Endodermal cell (in vitro differentiated cells): Measurements from ENCODE around the gene SLC2A11. TPM values are rescaled to one million over a fixed set of nuclear protein-coding genes. Genes with fewer than 3 reads are reported as not detected.

Source experiments
- DNase-seq: peaks from one replicate; pipeline ENCODE4 v3.0.0-alpha.2; 2017
- H3K27ac ChIP-seq: 2 replicates; pipeline ENCODE4 v1.5.1; 2013; ENCODE audit warnings: mild to moderate bottlenecking, low read depth, low read length, moderate library complexity
- H3K27me3 ChIP-seq: 2 replicates; pipeline ENCODE4 v1.6.1; 2013; ENCODE audit warnings: mild to moderate bottlenecking, low read length, moderate library complexity; ENCODE audit not compliant: insufficient read depth, control insufficient read depth, poor library complexity, severe bottlenecking
- H3K36me3 ChIP-seq: 2 replicates; pipeline ENCODE4 v1.7.0; 2013; ENCODE audit warnings: mild to moderate bottlenecking, low read length, moderate library complexity; ENCODE audit not compliant: control insufficient read depth, insufficient read depth
- H3K4me1 ChIP-seq: one replicate; pipeline ENCODE4 v1.7.0; 2013; ENCODE audit warnings: low read length; ENCODE audit not compliant: control insufficient read depth, insufficient read depth
- H3K4me3 ChIP-seq: 2 replicates; pipeline ENCODE4 v1.5.1; 2013; ENCODE audit warnings: mild to moderate bottlenecking, low read length, moderate library complexity
- H3K9ac ChIP-seq: 2 replicates; pipeline ENCODE4 v1.6.1; 2013; ENCODE audit warnings: mild to moderate bottlenecking, low read length, moderate library complexity; ENCODE audit not compliant: poor library complexity, severe bottlenecking; ENCODE audit errors: extremely low read depth
- H3K9me3 ChIP-seq: 2 replicates; pipeline ENCODE4 v1.6.1; 2013; ENCODE audit warnings: mild to moderate bottlenecking, low read length, moderate library complexity; ENCODE audit not compliant: control insufficient read depth
- H3K27ac Mint-ChIP-seq: 2 replicates; pipeline ENCODE4 v1.8.0; 2020; ENCODE audit warnings: mixed read lengths
- H3K27me3 Mint-ChIP-seq: 2 replicates; pipeline ENCODE4 v1.8.0; 2021; ENCODE audit warnings: mild to moderate bottlenecking, mixed read lengths; ENCODE audit not compliant: insufficient read depth
- H3K36me3 Mint-ChIP-seq: 2 replicates; pipeline ENCODE4 v1.8.0; 2020; ENCODE audit warnings: low read depth, mixed read lengths
- H3K4me1 Mint-ChIP-seq: 2 replicates; pipeline ENCODE4 v1.8.0; 2020; ENCODE audit warnings: mixed read lengths
- H3K4me3 Mint-ChIP-seq: 2 replicates; pipeline ENCODE4 v1.8.0; 2020; ENCODE audit warnings: mild to moderate bottlenecking, moderate library complexity, mixed read lengths
- H3K9me3 Mint-ChIP-seq: 2 replicates; pipeline ENCODE4 v1.8.0; 2020; ENCODE audit warnings: mild to moderate bottlenecking, mixed read lengths
- CTCF ChIP-seq: fragments of 200-600 bp; sonication (generic); conservative IDR thresholded peaks from 2 replicates; pipeline ENCODE4 v1.5.0; 2021; ENCODE audit warnings: antibody characterized with exemption, mild to moderate bottlenecking
- WGBS, 2 experiments: methylation state at CpG; one replicate each; pipeline versions ENCODE4 v1.1.5 to v1.1.7; 2013; ENCODE audit warnings: missing lambda C conversion rate in 2 of 2, mixed read lengths in 1 of 2; ENCODE audit not compliant: insufficient coverage in 1 of 2, insufficient read length in 1 of 2; 5-methylcytosine and 5-hydroxymethylcytosine counted together
- total RNA-seq, 2 donors: library from RNA; stranded (reverse); fragmentation: NEBNext Ultra II Directional in 1 of 2; extraction: Animal tissue kit (Norgen Biotek cat#: 25700) in 1 of 2; gene quantifications; 2 replicates in 1 of 2; 3 replicates in 1 of 2; pipeline ENCODE4 v1.2.1, GENCODE V29; 2021

Gene SLC2A11
- total RNA-seq, 2 donors from 2014 or later = 13.1 to 14.8 TPM

- Mint-ChIP-seq H3K9me3 (peaks cover 23% of the 10 kb centered on the region), H3K27ac (no peak overlapping the region), H3K4me1 (peaks cover 3% of the 10 kb centered on the region), H3K27me3 (no peaks in the 10 kb centered on the region), H3K4me3 (no peak overlapping the region), H3K36me3 (peaks cover 45% of the 10 kb centered on the region)
- H3K36me3 ChIP-seq = peaks cover 14% of the 10 kb centered on the region
- DNase-seq = no peak
- 92 to 100% methylated on average over 3 to 4 of the region's 4 CpGs for WGBS, 2 experiments
- no peak overlapping the region for H3K27ac ChIP-seq
- peaks cover 30% of the 10 kb centered on the region for H3K9me3 ChIP-seq
- H3K27me3 ChIP-seq = no peaks in the 10 kb centered on the region
- no peaks in the 10 kb centered on the region for H3K4me1 ChIP-seq
- H3K9ac ChIP-seq = no peak overlapping the region
- TF ChIP-seq CTCF = no peak
- H3K4me3 ChIP-seq = no peak overlapping the region
Measured at GRCh38 chr22:23901600-23901999, 43.9 kb downstream of the SLC2A11 start.

GRCh38 chr22:23903328-23903971 lies 45.8 kb downstream of the SLC2A11 start:
- Histone ChIP-seq H3K4me1 (no peaks in the 10 kb centered on the region), H3K9me3 (peaks cover 30% of the 10 kb centered on the region), H3K27me3 (no peaks in the 10 kb centered on the region), H3K36me3 (no peaks in the 10 kb centered on the region), H3K9ac (no peak overlapping the region), H3K27ac (no peak overlapping the region), H3K4me3 (no peak overlapping the region)
- peaks cover 23% of the 10 kb centered on the region for H3K9me3 Mint-ChIP-seq
- DNase-seq = no peak
- no peak overlapping the region for H3K27ac Mint-ChIP-seq
- H3K27me3 Mint-ChIP-seq = no peaks in the 10 kb centered on the region
- no peak for TF ChIP-seq CTCF
- no peak overlapping the region for H3K4me3 Mint-ChIP-seq
- 87 to 94% methylated on average over 7 to 8 of the region's 8 CpGs for WGBS, 2 experiments
- H3K4me1 Mint-ChIP-seq = peaks cover 1% of the 10 kb centered on the region
- peaks cover 32% of the 10 kb centered on the region for H3K36me3 Mint-ChIP-seq

GRCh38 chr22:23904573-23905254 lies 47.0 kb downstream of the SLC2A11 start:
- H3K27ac Mint-ChIP-seq = no peak overlapping the region
- no peaks in the 10 kb centered on the region for H3K27me3 Mint-ChIP-seq

More at GRCh38 chr22:23904573-23905254, 47.0 kb downstream of the SLC2A11 start:
- Mint-ChIP-seq H3K4me1 (peaks cover 5% of the 10 kb centered on the region), H3K4me3 (no peak overlapping the region), H3K36me3 (peaks cover 23% of the 10 kb centered on the region), H3K9me3 (peaks cover 20% of the 10 kb centered on the region)
- WGBS, 2 experiments = 91 to 95% methylated on average over 3 to 5 of the region's 5 CpGs
- Histone ChIP-seq H3K27me3 (no peaks in the 10 kb centered on the region), H3K4me1 (no peaks in the 10 kb centered on the region), H3K4me3 (no peak overlapping the region), H3K9me3 (peaks cover 25% of the 10 kb centered on the region), H3K36me3 (no peaks in the 10 kb centered on the region), H3K27ac (no peak overlapping the region), H3K9ac (no peak overlapping the region)
- TF ChIP-seq CTCF = no peak
- DNase-seq = no peak
